Measurements from ENCODE around the gene IWS1. TPM values are rescaled to one million over a fixed set of nuclear protein-coding genes. Genes with fewer than 3 reads are reported as not detected.

IWS1 gene
- total RNA-seq, 1 experiment from 2014 or later = 48.9 TPM

DNA sequence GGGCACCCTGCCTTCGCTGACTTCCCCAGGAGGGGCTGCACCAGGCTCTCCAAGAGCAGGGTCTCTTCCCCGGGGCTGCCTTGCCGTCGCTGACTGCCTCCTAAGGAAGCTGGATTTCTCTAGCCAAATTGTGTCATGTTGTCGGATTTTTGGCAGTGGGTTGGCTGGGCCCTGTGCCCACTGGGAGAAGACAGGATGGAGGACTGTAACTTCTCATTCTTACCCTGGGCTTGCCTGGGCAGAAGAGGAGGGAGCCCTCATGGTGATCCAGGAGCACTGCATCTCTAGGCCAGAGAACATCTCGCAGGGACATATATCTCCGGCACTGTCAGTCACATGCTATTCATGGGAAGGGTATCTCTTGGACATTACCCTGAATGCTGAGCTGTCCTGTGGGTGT lies 15.5 kb upstream of the IWS1 start:
- Mint-ChIP-seq H3K27me3 (ENCODE audit: unreplicated experiment) (peaks cover 55% of the 10 kb centered on the region), H3K4me1 (ENCODE audit: low read depth, unreplicated experiment) (peaks cover 7% of the 10 kb centered on the region), H3K4me3 (ENCODE audit: low read depth, unreplicated experiment) (no peak overlapping the region), H3K36me3 (ENCODE audit: insufficient read depth, unreplicated experiment) (no peaks in the 10 kb centered on the region), H3K9me3 (ENCODE audit: low read depth, unreplicated experiment) (peaks cover under 1% of the 10 kb centered on the region), H3K27ac (ENCODE audit: unreplicated experiment) (no peak overlapping the region)
- TF ChIP-seq CTCF (IDR thresholded peaks at IDR 0.05; ENCODE audit: unreplicated experiment) = no peak
- CTCF ChIA-PET = interaction anchor here (0.7 kb wide), 1 partner anchor 289 kb away, joined by 3 read pairs; no protein-coding TSS in a partner anchor
- intact Hi-C loops (cut with micrococcal nuclease; ENCODE audit: unreplicated experiment) = no loop called here
- no TSS peak for BruUV-seq (replicated peaks)
- no peak for DNase-seq

DNA sequence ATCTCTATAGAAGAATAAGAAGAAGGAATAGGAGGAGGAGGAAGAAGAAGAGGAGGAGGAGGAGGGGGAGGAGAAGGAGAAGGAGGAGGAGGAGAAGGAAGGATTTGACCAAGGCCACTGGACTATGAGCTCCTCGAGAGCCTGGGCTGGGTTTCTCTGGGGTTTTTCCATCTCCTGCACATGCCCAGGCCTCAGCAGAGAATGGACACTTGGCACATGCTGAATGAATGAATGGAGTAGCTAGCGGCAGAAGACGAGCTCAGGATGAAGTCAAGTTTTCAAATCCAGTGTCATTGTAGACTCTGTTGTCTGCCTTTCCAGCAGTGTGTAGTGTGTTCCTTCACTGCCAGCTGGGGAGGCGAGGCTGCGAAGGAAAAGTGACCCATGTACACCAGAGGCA lies 11.4 kb upstream of the IWS1 start:
- no peak for DNase-seq
- Mint-ChIP-seq H3K4me3 (ENCODE audit: low read depth, unreplicated experiment) (no peak overlapping the region), H3K27ac (ENCODE audit: unreplicated experiment) (no peak overlapping the region), H3K27me3 (ENCODE audit: unreplicated experiment) (peaks cover 47% of the 10 kb centered on the region), H3K9me3 (ENCODE audit: low read depth, unreplicated experiment) (no peaks in the 10 kb centered on the region), H3K36me3 (ENCODE audit: insufficient read depth, unreplicated experiment) (no peaks in the 10 kb centered on the region), H3K4me1 (ENCODE audit: low read depth, unreplicated experiment) (no peaks in the 10 kb centered on the region)
- intact Hi-C loops (cut with micrococcal nuclease; ENCODE audit: unreplicated experiment) = no loop called here
- no TSS peak for BruUV-seq (replicated peaks)
- CTCF ChIA-PET = interaction anchor here (0.7 kb wide), 1 partner anchor 30 kb away, joined by 3 read pairs; no protein-coding TSS in a partner anchor
- no peak for TF ChIP-seq CTCF (IDR thresholded peaks at IDR 0.05; ENCODE audit: unreplicated experiment)

DNA sequence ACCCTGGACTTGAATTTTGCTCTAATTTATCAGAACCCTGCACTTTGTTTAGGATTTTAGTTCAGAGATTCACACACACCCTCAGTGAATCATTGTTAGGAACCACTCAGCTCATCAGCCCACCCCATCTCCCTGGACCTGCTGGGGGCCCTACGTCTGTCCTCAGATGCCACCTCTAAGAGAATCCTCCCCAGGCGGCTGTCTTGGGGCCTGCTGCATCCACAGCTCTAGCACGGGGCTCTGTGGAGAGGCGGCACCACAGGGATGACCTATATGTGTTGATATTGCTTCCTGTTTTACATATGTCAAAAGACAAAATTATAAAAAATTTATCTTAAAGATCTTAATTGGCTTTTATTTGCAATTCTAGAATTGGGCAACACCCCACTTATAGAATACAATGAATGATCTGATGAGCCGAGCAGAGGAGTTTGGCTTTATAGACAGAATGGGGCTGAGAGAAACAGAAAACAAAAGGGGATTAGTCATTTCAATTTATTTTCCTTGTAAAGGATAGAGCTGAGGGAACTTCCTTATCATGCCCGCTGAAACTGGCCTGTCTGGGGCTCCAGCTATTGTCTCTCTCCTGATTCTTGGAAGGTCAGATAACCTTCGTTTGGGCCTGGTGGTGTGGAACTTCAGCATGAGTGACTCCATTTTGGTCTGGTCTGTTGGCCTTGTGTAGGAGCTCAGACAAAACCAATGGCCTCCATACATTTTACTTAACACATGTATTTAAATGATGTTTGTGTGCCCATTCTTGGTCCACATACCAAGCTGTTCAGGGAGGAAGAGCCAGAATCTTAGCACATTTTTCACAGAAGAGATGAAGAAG lies 10.6 kb upstream of the IWS1 start:
- H3K27me3 Mint-ChIP-seq (ENCODE audit: unreplicated experiment) = peaks cover 47% of the 10 kb centered on the region
- H3K27ac Mint-ChIP-seq (ENCODE audit: unreplicated experiment) = no peak overlapping the region
- DNase-seq = no peak
- TF ChIP-seq CTCF (IDR thresholded peaks at IDR 0.05; ENCODE audit: unreplicated experiment) = no peak
- CTCF ChIA-PET = interaction anchor here (0.6 kb wide), 1 partner anchor 87 kb away, joined by 6 read pairs; no protein-coding TSS in a partner anchor
- H3K36me3 Mint-ChIP-seq (ENCODE audit: insufficient read depth, unreplicated experiment) = no peaks in the 10 kb centered on the region
- no TSS peak for BruUV-seq (replicated peaks)
- H3K9me3 Mint-ChIP-seq (ENCODE audit: low read depth, unreplicated experiment) = no peaks in the 10 kb centered on the region
- H3K4me3 Mint-ChIP-seq (ENCODE audit: low read depth, unreplicated experiment) = no peak overlapping the region
- intact Hi-C loops (cut with micrococcal nuclease; ENCODE audit: unreplicated experiment) = no loop called here
- H3K4me1 Mint-ChIP-seq (ENCODE audit: low read depth, unreplicated experiment) = no peaks in the 10 kb centered on the region

DNA sequence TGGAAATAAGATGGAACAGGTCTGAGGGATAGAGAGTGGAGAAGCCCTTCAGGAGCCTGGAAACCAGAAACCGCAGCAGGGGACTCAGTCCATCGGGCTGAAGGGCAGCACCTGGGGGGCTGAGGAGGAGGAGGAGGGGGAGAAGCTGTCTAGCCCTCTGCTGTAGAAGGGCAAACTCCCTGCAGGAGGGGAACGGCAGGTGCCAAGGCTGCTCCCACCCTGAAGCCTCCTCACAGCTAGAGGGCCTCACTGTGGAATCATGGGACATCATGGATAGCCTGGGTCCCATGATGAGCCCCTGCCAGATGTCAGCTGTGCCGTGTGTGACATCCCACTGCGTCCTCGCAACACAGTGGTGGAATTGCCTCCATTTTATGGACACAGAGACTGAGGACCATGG lies 9.6 kb upstream of the IWS1 start:
- Mint-ChIP-seq H3K9me3 (ENCODE audit: low read depth, unreplicated experiment) (no peaks in the 10 kb centered on the region), H3K4me3 (ENCODE audit: low read depth, unreplicated experiment) (no peak overlapping the region), H3K27me3 (ENCODE audit: unreplicated experiment) (peaks cover 42% of the 10 kb centered on the region), H3K36me3 (ENCODE audit: insufficient read depth, unreplicated experiment) (no peaks in the 10 kb centered on the region), H3K4me1 (ENCODE audit: low read depth, unreplicated experiment) (no peaks in the 10 kb centered on the region), H3K27ac (ENCODE audit: unreplicated experiment) (no peak overlapping the region)
- DNase-seq = no peak
- intact Hi-C loops (cut with micrococcal nuclease; ENCODE audit: unreplicated experiment) = no loop called here
- CTCF ChIA-PET = interaction anchor here (0.5 kb wide), 1 partner anchor 185 kb away, joined by 4 read pairs; no protein-coding TSS in a partner anchor
- no peak for TF ChIP-seq CTCF (IDR thresholded peaks at IDR 0.05; ENCODE audit: unreplicated experiment)
- no TSS peak for BruUV-seq (replicated peaks)

All from Calu3 (cell line).